Measurements from ENCODE around the gene RHNO1.

The RHNO1 gene

DNA sequence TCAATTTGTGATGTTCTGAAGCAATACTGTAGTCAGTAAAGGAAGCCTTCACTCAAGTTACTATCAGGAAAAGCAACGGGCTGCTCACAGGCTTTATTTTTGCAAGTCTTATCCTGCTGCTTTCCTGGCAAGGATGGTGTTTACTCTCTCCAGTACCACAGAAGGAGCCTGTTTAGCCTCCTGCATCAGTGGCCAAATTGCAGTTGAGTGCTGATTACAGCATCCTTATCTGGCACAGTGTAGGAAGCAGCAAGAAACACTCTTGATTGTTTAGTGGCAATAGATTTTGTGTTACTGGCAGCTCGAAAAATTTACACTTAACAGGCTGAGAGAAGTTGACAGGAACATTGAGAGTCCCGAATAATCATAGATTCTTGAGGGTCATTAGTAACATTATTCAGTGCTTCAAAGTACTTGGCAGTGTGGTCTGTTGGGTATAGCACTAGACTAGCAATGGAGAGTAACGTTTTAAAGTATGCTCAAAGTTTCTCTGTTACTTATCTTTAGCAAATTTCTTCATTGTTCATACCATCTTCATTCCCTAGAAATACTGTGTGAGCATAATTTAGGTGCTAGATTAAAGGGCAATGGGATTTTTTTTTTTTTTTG lies 25.4 kb downstream of the RHNO1 start:
- no peak for DNase-seq (ENCODE audit: low read depth in 2 of 2)

DNA sequence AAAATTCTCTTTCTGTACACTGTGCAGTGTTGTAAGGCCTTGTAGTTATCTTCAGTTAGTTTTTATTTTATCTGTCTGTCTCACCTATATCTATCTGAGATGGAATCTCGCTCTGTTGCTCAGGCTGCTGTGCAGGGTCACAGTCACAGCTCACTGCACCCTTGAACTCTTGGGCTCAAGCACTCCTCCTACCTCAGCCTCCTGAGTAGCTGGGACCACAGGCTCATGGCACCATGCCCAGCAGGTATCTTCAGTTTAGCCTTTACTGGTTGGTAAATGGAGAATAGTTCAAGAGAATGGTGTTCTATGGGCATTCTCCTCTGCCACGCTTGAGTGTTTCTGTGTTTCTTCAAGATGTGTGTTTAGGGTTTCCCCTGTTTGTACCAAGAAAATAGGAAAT lies 27.2 kb downstream of the RHNO1 start:
- no peak for DNase-seq (ENCODE audit: low read depth in 2 of 2)

DNA sequence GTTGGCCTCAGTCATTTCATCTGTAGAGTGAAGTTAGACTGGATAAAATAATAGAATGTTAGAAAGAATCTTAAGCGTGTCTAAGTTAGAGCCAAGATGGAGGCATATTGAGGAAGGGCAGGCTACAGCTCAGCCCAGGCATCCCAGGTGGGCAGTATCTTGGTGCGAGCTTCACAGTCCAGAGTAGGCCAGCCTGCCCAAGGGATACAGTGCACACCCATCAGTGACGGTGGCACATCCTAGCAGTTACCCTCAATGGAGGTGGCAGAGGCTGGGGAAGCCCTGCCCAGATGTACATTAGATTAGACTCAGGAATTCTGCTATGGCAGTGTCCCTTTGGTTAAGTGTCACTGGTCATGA lies 35.2 kb downstream of the RHNO1 start:
- no peak for DNase-seq (ENCODE audit: low read depth in 2 of 2)

DNA sequence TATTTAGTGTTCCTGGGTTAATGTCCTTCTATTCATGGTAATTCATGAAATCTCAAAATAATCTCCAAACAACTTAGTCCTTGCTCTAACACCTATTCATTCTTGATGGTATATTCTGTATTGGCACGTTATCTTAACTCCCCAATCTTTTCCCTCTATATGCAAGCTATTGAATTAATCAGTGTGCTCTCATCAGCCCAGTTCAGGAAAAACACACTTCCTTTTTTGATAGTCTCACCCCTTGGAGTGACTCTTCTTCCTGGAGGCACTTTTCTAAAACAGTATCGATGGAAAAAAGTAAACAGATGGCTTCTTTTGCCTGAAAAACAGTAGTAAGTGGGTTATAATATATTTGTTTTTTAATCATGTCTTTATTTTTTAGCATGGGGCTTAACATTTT lies 42.2 kb downstream of the RHNO1 start:
- no peak for DNase-seq (ENCODE audit: low read depth in 2 of 2)

DNA sequence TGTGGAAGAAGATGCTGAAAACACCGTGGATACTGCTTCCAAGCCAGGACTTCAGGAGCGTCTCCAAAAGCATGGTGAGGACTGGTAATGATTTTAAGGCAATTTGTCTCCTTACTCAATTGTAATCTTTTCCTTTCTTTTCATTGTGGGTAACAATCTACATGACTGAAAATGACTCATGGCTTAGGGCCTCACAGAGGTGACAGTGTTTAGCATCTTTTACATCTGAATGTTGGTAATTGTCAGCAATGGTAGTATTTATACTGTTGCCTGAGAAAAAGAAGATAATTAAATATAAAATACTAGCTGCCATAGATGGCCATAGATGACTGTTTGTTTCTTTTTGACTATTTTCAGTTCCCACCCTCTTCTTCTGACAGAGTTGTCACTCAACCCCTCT lies 45.3 kb downstream of the RHNO1 start:
- DNase-seq (ENCODE audit: low read depth in 2 of 2): no peak

DNA sequence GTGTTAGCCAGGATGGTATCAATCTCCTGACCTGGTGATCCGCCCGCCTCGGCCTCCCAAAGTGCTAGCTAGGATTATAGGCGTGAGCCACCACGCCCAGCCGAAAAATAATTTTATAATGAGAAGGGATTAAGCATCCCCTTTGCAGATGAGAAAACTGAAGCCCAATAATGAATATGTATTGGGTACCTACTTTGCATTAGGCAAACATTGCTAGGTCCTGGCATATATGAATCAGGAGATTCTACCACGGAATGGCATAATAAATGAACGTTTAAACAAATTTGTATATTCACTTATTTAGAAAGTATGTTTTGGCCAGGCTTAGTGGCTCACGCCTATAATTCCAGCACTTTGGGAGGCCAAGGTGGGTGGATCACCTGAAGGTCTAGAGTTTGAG lies 46.0 kb downstream of the RHNO1 start:
- no peak for DNase-seq (ENCODE audit: low read depth in 2 of 2)

DNA sequence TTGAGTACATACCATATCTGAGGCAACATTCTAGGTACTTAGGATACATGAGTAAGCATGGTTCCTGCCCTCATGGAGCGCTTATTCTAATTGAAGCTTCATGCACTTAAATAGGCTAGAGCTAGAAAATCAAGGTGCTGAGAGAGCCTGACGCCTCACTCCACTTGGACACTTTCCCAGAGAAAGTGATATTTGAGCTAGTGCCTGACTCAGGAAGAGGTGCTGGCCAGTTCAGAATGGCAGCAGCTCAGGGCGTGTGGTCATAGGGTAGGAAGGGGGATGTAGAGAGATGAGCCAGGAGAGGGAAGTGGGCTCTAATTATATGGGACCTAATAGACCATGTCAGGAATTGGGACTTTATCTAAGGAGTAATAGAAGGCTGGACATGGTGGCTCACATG lies 47.0 kb downstream of the RHNO1 start:
- no peak for DNase-seq (ENCODE audit: low read depth in 2 of 2)

DNA sequence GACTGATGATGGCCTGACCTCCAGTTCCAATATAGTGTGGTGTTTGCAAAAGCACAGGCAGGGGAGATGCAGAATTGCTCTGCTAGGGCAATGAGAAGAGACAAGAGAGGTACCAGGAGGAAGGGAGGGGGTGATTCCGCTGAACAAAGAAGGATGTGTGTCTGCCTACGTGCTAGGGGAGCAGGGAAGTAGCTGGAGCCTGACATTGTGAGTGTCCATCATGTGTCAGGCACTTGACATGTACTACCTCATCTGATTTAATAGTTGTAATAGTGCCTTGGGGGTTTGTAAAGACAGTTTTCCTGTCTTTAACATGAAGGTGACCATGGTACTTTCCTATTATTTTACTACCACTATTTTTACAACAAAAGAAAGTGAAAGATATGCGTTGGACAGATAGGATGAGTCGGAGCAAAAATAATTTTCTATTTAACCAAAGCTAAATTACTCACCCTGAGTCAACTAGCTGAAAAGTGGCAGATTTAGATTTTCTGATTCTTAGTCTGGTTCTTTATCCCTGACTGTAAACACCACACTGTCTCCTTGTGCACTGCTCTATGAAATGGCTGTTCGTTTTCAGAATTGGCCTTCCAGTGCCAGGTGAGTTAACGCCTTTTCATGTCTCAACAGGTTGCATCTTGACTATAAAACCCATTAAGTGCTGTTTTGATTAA lies 48.4 kb downstream of the RHNO1 start:
- no peak for DNase-seq (ENCODE audit: low read depth in 2 of 2)

DNA sequence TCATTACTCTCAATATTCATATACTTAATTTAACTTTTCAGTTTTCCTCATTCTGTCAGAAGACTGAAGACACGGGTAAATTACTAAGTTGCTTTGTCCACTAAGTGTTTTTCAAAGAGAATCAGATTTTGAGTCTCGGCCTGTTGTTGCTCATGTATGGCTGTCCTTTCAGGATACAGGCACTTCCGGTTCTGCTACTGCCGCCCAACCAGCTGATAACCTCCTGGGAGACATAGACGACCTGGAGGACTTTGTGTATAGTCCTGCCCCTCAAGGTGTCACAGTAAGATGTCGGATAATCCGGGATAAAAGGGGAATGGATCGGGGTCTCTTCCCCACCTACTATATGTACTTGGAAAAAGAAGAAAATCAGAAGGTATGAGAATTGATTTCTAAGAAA lies 53.8 kb downstream of the RHNO1 start:
- no peak for DNase-seq (ENCODE audit: low read depth in 2 of 2)

DNA sequence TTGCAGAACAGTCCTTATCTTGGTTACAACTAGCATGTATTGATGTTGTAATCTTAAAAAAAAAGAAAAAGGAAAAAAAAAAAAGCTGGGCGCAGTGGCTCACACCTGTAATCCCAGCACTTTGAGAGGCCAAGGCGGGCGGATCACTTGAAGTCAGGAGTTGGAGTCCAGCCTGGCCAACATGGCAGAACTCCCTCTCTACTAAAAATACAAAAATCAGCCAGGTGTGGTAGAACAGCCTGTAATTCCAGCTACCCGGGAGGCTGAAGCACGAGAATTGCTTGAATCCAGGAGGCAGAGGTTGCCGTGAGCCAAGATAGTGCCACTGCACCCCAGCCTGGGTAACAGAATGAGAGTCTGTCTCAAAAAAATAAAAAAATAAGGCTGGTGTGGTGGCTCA lies 56.6 kb downstream of the RHNO1 start:
- no peak for DNase-seq (ENCODE audit: low read depth in 2 of 2)

DNA sequence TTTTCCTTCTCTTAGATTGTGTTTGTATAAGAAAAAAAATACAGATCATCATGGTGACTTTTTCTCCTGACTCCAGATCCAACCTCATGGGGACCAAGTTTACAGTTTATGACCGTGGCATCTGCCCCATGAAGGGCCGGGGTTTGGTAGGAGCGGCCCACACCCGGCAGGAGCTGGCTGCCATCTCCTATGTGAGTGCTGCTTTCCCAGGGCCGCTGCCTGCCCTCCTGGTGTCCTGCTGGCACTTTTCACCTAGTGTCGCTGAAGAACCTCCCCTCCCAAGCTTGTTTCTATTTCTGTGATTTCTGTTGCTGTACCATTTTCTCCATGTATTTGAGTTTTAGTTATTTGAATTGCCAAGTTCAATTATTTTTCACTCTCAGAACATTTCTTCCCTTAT lies 57.3 kb downstream of the RHNO1 start:
- DNase-seq (ENCODE audit: low read depth in 2 of 2): no peak

DNA sequence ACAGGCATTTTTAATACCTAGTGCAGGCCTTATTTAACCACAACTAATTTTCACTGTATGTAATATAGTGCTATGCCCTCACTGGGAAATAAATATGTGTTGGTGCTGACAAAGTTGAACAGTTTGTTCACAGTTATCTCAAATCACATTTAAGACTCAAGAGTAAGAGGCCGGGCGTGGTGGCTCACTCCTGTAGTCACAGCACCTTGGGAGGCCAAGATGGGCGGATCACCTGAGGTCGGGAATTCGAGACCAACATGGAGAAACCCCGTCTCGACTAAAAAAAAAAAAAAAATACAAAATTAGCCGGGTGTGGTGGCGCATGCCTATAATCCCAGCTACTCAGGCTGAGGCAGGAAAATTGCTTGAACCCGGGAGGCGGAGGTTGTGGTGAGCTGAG lies 59.3 kb downstream of the RHNO1 start:
- DNase-seq (ENCODE audit: low read depth in 2 of 2): no peak

DNA sequence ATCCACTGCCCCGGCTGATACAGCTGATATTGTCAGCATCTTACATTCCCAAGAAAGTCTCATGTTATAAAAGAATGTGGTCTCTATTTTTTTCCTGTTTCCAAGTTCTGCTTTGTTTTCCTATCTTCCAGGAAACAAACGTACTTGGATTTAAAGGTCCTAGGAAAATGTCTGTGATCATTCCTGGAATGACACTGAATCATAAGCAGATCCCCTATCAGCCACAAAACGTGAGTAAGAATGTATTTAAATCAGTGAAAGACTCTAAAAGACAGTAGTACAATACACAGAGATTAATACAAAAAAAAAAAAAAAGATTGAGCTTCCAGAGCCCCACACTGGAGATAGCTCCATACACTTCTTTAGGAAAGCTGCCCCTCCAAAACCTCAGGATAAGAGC lies 60.5 kb downstream of the RHNO1 start:
- DNase-seq (ENCODE audit: low read depth in 2 of 2): no peak
